Gastrocnemius medialis (tissue), 4 donors: ENCODE results near the gene PRDM8.

Experiments used
- CTCF ChIP-seq, 5 experiments: fragments of 450-650 bp in 3 of 5; fragments of 200-600 bp in 2 of 5; sonication (generic) in 2 of 5; IDR thresholded peaks in 4 of 5; conservative IDR thresholded peaks in 1 of 5; 1 replicate in 4 of 5; 2 replicates in 1 of 5; pipeline ENCODE4 v1.5.1; 2016 to 2019; ENCODE audit warnings: antibody characterized with exemption in 5 of 5, mild to moderate bottlenecking in 3 of 5, moderate library complexity in 3 of 5
- POLR2A ChIP-seq, 2 donors: fragments of 450-650 bp; IDR thresholded peaks; one replicate each; pipeline ENCODE4 v1.6.1; 2017; ENCODE audit warnings: antibody characterized with exemption in 2 of 2, mild to moderate bottlenecking in 2 of 2, moderate library complexity in 2 of 2

- TF ChIP-seq CTCF (IDR thresholded peaks at IDR 0.05 in 4 of 5, conservative IDR thresholded peaks at IDR 0.05 in 1 of 5) (no peak), POLR2A (IDR thresholded peaks at IDR 0.05) (no peak)
Measured at GRCh38 chr4:80206521-80207171, 9.3 kb downstream of the PRDM8 start.
